HG02798 (cell line): ENCODE data around the gene CNTN5.

Experiments
- ATAC-seq: cut with Tn5 transposase; IDR thresholded peaks from one replicate; pipeline ENCODE4 v1.9.1; 2021; ENCODE audit warnings: mild to moderate bottlenecking; ENCODE audit not compliant: unreplicated experiment, poor library complexity

CNTN5 gene

DNA sequence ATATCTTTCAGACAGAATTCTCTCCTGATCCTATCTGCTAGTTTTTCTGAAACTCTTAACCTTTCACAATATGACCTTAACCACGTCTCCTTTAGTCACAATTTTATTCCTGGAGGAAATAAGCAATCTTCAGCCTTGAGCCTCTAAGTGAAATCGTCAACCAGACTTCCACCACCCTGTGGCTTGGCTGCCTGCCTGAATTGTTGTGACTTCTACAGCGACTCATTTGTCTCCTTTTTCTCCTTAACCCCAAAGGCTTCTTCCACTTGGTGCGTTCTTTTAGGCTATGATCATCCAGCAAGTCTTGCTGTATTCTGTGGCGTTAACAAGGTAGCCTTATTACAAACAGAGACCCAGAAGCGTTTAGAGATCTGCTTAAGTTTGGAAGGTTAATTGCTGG is 1131.2 kb downstream of the CNTN5 start:
- no peak for ATAC-seq

GRCh38 chr11:100152766-100153165 is 1132.0 kb downstream of the CNTN5 start:
- no peak for ATAC-seq

GRCh38 chr11:100163471-100163870 is 1142.7 kb downstream of the CNTN5 start:
- no peak for ATAC-seq

GRCh38 chr11:100174881-100175280 is 1154.1 kb downstream of the CNTN5 start:
- ATAC-seq: no peak

- ATAC-seq: no peak
These were observed 1155.7 kb downstream of the CNTN5 start for GRCh38 chr11:100176456-100176855.

DNA sequence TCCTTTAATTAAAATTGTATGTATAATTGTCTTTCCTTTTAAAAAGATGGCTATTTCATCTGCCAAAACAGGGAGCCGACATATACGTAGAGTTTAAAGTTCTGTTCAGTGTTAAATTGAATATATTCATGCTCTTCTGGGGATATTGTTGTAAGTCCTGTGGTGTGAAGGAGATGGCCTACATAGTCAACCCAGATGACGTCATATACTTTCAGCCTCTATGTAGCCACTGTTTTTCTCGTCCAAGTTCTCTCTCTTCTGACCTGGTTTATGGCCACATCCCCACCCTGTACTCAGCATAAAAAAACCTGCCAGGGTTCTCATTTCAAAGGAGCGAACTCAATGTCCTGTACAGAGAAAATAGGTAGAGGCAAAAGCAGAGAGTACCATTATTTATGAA is 1156.9 kb downstream of the CNTN5 start:
- no peak for ATAC-seq

GRCh38 chr11:100182350-100182749 is 1161.6 kb downstream of the CNTN5 start:
- ATAC-seq: no peak

DNA sequence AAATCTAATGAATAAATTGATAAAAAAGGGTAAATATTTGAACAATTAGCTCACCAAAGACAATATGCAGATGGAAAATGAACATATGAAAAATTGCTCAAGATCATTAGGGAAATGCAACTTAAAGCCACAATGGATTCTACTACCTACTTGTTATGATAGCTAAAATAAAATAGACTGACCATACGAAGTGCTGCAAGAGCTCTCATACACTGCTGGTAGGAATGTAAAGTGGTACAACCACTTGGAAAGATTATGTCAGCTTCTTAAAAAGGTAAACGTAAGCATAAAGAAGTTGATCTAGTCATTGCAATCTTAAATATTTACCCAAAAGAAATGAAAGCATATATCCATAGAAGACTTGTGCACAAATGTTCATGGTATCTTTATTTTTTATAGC is 1162.2 kb downstream of the CNTN5 start:
- no peak for ATAC-seq

DNA sequence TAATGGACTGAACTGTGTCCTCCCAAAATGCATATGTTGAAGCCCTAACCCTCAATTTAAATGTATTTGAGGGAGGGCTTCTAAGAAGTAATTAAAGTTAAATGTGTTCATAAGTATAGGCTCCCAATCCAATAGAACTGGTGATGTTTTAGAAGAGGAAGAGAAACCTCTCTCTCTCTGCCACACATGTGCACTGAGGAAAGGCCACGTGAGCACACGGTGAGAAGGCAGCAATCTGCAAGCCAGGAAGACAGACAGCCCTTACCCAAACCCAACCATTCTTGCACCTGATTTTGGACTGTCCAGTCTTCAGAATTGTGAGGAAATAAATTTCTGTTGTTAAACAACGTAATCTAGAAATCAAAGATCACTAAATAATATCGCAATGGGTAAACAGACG is 1164.8 kb downstream of the CNTN5 start:
- no peak for ATAC-seq

GRCh38 chr11:100188137-100188783 is 1167.5 kb downstream of the CNTN5 start:
- ATAC-seq: no peak

DNA sequence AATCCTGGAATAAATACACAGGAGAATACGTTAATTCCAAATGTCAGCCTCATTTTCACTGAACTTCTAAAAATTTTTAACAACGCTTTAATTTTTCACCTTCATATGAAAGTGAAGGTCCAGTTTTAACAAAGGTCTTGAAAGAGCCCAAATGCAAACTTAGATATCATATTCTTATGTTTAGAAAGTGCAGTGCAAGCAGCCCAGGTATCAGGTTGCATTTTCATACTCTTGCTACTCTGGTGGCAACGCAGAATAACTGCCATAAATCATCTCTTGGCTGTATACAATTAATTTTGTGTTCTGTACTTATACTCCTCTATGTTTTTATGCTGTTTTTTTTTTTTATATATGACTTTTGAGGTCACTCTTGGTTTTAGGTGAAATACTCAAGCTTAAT is 1169.6 kb downstream of the CNTN5 start:
- ATAC-seq: no peak

GRCh38 chr11:100192181-100192580 is 1171.4 kb downstream of the CNTN5 start:
- ATAC-seq: no peak

- ATAC-seq: no peak
These were observed 1183.0 kb downstream of the CNTN5 start for GRCh38 chr11:100203789-100204188.

GRCh38 chr11:100205926-100206325 is 1185.2 kb downstream of the CNTN5 start:
- no peak for ATAC-seq

DNA sequence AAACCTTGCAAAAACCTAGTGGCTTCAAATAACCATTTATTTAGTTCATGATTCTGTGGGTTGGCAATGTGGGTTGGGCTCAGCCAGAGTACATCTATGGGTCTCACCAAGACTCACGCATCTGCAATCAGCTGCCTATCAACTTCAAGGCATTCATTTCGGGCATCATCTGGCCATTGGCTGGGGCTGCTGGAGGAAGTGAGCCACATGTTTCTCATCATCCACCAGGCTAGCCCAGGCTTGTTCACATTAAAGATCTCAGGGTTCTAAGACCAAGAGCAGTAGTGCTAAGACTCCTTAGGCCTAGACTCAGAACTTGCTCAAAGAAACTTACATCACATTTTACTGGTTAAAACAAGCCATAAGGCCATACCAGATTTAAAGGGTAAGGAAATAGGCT is 1187.5 kb downstream of the CNTN5 start:
- no peak for ATAC-seq

DNA sequence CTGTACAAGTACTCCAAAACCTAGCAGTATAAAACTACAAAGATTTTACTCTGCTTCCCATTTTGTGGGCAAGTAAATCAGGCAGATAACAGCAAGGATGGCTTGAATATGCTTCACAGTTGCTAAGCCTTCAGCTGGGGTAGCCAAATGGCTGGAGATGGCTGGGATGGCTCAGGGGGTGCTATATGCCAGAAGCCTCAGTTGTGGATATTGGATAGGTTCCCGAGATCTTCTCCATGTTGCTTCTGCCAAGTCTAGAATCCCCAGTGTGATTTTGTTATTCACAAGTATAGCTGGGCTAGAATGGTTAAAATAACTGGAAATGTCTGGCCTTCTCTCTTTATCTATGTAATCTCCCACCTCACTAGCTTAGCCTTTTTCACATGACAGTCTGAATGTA is 1194.0 kb downstream of the CNTN5 start:
- no peak for ATAC-seq

GRCh38 chr11:100220801-100221200 is 1200.1 kb downstream of the CNTN5 start:
- no peak for ATAC-seq

DNA sequence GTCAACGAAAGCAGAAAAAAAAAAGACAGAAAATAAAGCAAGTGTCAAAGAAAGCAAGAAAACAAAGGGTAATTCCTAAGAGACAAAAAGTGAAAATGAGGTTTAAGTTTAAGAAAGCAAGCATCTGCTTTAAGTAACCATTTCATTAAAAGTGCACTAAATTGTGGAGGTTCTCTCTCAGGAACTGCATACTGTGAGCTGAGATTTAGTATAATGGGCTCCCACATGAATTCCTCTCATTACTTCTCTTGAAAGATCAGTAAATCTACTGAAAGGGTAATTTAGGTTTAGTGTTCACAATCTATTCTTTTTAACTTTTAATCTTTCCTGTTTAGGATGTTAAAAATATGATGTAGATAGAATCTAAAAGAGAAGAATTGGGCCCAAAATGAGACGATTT is 1201.0 kb downstream of the CNTN5 start:
- no peak for ATAC-seq

DNA sequence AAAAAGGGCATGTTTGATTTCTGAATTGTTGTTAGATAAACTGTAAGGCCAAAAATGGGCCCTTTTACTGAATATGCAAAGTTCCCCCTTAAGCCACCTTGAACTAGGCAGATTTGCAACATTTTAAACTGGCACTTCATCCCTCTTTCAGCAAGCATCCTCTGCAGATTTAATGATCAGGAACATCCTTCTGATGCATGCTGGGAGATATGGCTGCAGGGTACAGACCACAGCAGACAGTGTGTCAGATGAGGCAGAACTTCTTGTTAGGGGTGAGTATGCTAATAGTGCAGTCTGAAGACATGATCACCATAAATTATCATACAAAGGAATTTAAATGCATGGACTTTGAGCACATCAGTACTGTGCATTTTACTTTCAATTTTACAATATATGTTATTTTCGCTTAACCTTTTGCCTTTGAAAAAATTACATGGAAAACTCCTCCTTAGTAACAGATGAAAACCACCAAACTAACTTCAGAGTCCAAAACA is 1203.8 kb downstream of the CNTN5 start:
- ATAC-seq: no peak

- ATAC-seq: no peak
These were observed 1208.3 kb downstream of the CNTN5 start for GRCh38 chr11:100229086-100229485.

DNA sequence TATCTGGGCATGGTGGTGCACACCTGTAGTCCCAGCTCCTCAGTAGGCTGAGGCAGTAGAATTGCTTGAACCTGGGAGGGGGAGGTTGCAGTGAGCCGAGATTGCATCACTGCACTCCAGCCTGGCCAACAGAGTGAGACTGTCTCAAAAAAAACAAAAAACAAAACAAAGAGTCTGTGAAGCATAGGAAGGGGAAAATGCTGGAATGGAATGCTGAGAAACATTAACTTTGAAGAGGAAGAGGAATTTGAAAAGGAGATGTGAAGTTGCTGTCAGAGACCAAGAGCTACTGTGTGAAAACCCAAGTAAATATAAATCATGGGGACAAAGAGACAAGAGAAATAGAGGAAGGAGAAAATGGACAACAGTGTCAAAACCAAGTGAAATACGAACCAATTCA is 1211.3 kb downstream of the CNTN5 start:
- ATAC-seq: no peak

DNA sequence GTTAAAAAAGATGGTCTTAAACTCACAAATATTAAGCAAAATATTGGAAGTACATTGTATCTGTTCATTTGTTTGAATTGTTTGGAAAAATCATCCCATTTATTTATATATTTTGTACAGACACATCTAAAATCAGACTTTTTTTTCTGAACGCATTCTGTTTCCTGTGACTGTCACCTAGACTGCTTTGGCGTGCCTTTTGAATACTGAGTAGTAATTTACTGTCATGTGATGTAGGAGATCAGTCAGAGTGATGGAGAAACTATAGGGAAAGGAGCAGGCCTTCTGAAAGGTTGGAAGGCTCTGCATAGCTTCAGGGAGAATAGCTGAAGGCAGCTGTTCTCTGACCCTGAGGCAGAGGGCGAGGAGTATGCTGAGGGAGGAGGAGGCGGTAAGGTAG is 1214.3 kb downstream of the CNTN5 start:
- ATAC-seq: no peak
